Adipose tissue (tissue), 3 donors: ENCODE data around the gene WWOX. TPM values are rescaled to one million over a fixed set of nuclear protein-coding genes. Genes with fewer than 3 reads are reported as not detected.
"Not testable (repeated sequence)": the region's sequence is repeated elsewhere in the genome, so short reads cannot be mapped to it uniquely, and the experiment has no call there.

Source experiments
- H3K27ac ChIP-seq: one replicate; pipeline ENCODE4 v1.5.1; 2013; ENCODE audit warnings: low read depth, low read length
- WGBS, 3 donors: extraction: QIAGEN DNeasy Blood & Tissue Kit; methylation state at CpG; one replicate each; pipeline ENCODE4 v1.1.7; 2013; 5-methylcytosine and 5-hydroxymethylcytosine counted together
- polyA plus RNA-seq, 3 donors: library from polyadenylated mRNA; stranded (reverse); fragments of 200-250 nt; gene quantifications; one replicate each; pipeline ENCODE4 v1.2.3, GENCODE V29; 2013
- donor health status: healthy with polysubstance abuse.
- donor health status: Bipolar disorder and iron deficiency.
- donor health status: healthy.

WWOX gene
- polyA plus RNA-seq, 3 donors, result 5.7 to 10.6 (median 7.0) TPM

GRCh38 chr16:78597809-78598570 lies 498.5 kb downstream of the WWOX start:
- no peak overlapping the region for H3K27ac ChIP-seq
- 87 to 92% (median 89%) methylated on average over 9 of the region's 9 CpGs for WGBS, 3 donors

GRCh38 chr16:78599271-78599670 lies 499.8 kb downstream of the WWOX start:
- H3K27ac ChIP-seq, result no peak overlapping the region
- 95 to 97% (median 96%) methylated on average over 4 of the region's 4 CpGs for WGBS, 3 donors

DNA sequence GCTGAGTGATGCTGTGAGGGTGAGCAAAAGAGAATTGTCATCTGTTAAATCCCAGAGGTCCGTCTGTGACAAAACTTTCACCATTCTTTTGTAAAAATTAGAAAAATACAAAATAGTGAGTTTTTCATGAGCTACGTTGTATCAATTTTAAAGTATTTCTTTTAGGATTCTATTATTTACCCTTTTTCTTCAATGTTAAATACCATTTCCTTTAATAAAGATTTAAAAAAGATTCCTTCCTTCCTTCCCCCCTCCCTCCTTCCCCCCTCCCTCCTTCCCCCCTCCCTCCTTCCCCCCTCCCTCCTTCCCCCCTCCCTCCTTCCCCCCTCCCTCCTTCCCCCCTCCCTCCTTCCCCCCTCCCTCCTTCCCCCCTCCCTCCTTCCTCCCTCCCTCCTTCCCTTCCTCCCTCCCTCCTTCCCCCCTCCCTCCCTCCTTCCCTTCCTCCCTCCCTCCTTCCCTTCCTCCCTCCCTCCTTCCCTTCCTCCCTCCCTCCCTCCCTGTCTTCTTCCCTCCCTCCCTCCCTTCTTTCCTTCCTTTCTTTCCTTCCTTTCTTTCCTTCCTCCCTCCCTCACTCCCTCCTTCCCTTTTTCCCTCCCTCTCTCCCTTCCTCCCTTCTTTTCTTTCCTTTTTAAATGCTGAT lies 505.1 kb downstream of the WWOX start:
- 89 to 95% (median 90%) methylated on average over 2 of the region's 2 CpGs for WGBS, 3 donors

DNA sequence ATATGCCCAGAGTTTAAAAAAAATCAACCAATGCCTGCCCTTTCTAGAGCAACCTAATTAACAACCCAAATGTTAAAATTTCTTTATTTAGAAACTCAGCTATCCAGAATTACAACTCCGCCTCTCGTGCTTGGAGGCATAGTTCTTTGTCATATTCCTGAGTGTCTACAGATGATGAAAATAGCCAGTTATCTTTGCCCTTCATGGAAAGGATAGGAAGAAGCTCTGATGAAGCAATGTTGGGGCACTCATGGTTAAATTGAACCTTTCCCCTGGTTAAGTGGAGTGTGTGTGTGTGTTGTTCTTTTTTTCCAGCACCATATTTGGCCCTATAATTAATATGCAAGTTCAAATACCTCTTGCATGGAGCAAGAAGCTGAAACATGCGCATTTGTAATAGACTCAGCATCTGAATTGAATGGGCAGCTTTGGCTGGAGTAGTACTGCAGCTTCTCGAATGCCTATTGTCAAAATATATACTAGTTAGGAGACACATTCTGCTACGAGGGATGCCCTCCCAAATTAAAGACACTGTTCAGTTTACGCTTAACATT lies 506.2 kb downstream of the WWOX start:
- H3K27ac ChIP-seq, result no peak overlapping the region
- 85 to 96% (median 91%) methylated on average over 6 of the region's 6 CpGs for WGBS, 3 donors

More for the DNA sequence above, 505.1 kb downstream of the WWOX start:
- H3K27ac ChIP-seq, result not testable (repeated sequence)

GRCh38 chr16:78606545-78606944 lies 507.1 kb downstream of the WWOX start:
- no peak overlapping the region for H3K27ac ChIP-seq
- WGBS, 3 donors, result 81 to 94% (median 93%) methylated on average over 8 of the region's 8 CpGs

- no peak overlapping the region for H3K27ac ChIP-seq
- 80 to 85% (median 81%) methylated on average over 5 of the region's 5 CpGs for WGBS, 3 donors
Observed at GRCh38 chr16:78607022-78607421, 507.6 kb downstream of the WWOX start.

DNA sequence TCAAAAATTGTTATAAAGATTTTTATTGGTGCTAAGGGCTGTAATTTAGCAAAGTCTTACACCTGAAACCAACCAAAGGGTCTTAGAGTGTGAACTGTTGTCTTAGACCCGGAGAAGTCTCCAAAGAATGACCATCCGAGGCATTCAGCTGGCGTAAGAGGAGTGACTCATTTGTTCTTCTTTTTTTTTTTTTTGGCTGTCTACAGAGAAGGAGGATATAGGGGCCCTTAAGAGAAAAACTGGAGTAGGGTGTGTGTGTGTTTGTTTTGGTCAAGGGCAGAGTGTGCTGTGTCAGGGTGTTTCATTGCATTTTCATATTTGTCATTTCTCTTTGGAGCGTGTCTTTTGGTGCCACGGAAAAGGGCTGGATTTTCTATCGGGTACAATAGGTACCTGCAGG lies 508.0 kb downstream of the WWOX start:
- WGBS, 3 donors, result 44 to 76% (median 66%) methylated on average over 6 of the region's 6 CpGs
- no peak overlapping the region for H3K27ac ChIP-seq

DNA sequence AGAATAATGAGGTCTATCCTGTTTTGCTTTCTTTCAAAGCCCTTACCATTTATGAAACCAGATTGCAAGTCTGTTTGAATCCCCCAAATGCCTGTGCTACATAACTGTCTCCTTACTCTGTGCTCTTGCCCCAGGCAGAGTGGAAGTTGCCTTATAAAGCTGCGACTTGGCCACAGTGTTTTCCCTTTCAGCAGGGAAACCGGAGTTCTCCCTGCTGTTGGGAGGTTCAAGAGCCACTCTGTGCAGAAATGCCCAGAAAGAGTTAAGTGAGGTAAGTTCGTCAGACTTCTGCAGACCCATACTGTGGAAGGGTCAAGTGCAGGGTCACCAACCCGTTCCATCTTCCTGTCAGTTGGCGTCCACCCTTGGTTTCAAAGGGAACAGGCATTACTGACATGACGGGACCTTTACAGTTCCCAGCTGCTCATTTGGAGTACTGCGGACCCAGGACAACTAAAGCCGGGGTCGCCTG lies 508.9 kb downstream of the WWOX start:
- WGBS, 3 donors, result 50 to 89% (median 60%) methylated on average over 9 of the region's 9 CpGs
- H3K27ac ChIP-seq, result no peak overlapping the region

GRCh38 chr16:78609402-78610274 lies 510.2 kb downstream of the WWOX start:
- H3K27ac ChIP-seq, result no peak overlapping the region
- WGBS, 3 donors, result 51 to 69% (median 66%) methylated on average over 13 of the region's 13 CpGs

DNA sequence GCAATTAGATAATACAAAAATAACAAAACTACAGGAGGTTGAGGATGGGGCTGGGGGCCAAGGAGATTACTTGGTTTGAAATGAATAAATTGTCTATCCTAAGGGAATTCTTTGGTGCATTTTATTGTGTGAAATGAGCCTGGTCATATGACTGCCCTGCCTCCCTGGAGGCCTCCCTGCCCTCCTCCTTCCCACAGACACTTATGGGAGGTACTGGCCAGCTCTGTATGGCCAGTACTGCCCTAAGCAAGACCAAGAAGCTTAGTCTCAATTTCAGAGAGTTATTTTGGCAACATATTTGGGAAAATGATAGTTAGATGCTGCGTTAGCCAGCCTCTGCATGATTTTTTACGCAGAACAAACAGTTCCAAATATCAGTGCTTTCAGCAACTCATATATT lies 511.9 kb downstream of the WWOX start:
- 86 to 91% (median 87%) methylated on average over 2 of the region's 2 CpGs for WGBS, 3 donors

GRCh38 chr16:78619811-78620210 lies 520.4 kb downstream of the WWOX start:
- WGBS, 3 donors, result 62 to 79% (median 67%) methylated on average over 3 of the region's 3 CpGs
- no peak overlapping the region for H3K27ac ChIP-seq

More for the DNA sequence above, 511.9 kb downstream of the WWOX start:
- no peak overlapping the region for H3K27ac ChIP-seq

DNA sequence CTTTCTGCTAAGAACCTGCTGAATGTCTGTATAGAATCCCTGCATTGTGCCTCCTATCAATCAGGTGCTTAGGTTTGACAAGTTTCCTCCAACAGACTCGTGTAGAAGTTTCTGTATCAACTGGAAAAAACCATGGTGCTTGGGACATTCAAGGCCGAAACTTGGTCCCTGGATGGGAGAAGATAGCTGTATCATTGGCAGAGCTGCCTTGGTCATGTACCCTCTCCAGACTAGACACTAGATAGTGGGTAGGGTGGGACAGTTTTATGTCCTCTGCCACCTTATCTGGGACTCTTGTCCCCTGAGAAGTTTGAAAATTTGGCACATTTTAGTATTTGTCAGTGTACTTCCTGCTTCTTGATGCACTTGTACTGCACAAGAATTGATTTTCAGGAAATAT lies 520.8 kb downstream of the WWOX start:
- WGBS, 3 donors, result 71 to 75% (median 73%) methylated on average over 2 of the region's 2 CpGs
- H3K27ac ChIP-seq, result no peak overlapping the region

DNA sequence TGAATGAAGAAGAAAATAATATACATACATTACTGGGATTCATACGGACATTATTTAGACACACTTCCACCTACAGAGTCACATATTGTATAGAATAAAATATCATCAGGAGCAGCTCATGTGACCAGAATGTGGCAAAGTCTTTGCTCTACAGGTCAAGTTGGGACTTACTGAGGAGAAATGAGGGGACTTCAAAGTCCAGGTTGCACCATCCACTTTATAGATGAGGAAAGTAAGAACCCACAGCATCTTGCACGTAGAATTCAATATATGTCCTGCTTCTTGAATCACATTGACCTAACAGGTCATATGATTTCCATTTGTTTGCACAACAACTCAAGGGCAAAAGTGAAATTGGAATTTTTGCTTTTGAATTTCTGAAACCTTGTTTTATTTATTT lies 524.3 kb downstream of the WWOX start:
- WGBS, 3 donors, result 50 to 83% (median 82%) methylated on average over 2 of the region's 2 CpGs
- no peak overlapping the region for H3K27ac ChIP-seq

DNA sequence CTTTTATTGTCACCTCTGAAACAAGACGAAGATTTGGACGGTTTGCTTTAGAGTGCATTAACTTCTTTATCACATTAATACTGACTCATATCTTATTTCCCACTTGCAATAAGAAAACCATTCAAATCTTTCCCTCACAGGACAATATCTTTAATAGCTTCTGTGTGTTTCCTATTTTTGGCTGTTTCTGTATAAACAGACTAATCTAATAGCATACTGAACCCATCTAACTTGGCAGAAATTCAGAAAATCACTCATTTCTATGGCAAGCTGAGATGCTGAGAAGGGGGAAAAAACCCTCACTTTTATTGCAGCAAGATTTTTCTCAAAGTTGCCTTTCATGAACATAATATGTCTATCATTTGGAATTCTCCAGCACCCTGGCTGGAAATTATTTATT lies 524.9 kb downstream of the WWOX start:
- 24 to 35% (median 32%) methylated on average over 2 of the region's 2 CpGs for WGBS, 3 donors
- H3K27ac ChIP-seq, result no peak overlapping the region

DNA sequence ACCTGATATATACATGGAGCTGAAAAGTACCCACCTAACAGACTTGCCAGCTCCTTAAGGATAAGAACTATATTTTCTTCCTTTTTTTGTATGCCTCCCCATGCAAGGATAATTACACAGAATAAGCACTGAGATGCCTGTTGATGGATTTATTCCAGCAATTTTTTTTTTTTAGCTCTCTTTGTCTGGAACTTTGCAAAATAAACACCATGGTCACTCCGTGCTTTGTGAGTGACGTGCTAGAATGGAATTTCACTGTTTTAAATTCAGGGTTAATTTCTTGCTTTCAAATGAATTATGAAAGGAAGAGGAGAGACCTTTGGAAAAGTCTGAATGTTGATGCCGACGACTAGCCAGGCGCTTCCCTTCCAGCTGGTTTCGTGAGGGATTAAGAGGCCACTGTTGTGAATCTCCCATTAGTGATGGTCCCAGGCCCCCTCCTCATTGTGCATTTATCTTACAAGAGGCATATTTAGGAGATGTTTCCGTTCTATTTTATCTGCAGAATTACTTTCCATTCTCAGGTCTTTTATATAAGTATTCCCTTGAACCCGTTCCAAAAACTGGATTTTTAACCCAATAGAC lies 529.1 kb downstream of the WWOX start:
- WGBS, 3 donors, result 73 to 83% (median 75%) methylated on average over 8 of the region's 8 CpGs
- H3K27ac ChIP-seq, result no peak overlapping the region

DNA sequence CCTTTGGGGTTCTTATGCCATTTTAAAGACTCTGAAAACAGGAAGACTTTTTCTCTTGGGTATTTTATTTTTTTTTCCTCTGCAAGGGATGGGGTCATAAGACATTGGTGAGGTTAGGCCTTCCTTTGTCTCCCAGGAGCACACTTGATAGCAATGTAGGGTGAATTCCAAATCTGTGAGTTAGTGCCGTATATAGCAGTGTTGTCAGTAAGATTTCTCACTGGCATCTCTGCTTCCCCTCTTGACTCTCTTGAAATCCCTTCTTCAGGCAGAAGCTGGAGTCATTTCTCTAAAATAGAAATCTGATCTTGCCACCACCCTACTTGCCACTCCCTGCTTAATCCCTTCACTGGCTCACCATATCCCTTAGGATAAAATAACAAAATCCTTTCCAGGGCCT lies 529.7 kb downstream of the WWOX start:
- H3K27ac ChIP-seq, result no peak overlapping the region
- whole genome bisulfite sequencing, 3 donors, result 0 to 45% (median 0%) methylated on average over 1 of the region's 1 CpG

DNA sequence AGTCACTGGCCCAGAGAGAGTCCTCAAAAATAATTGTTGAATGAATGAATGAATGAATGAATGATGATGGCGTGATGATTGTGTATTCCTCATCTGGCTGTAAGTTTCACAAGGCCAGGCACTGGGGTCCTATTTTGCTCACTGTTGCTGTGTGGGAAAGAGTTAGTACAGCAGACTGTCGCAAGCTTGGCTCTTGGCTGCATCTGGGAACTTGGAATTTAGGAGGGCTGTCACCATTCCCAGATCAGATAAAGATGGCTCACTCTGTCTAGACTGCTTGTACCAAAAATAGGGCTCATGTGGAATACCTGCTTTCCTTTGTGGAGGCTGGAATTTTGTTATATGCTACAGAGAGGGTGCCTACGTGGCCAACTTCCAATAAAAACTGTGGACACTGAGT lies 530.6 kb downstream of the WWOX start:
- WGBS, 3 donors, result 88 to 96% (median 93%) methylated on average over 3 of the region's 3 CpGs
- H3K27ac ChIP-seq, result no peak overlapping the region

GRCh38 chr16:78633551-78633950 lies 534.1 kb downstream of the WWOX start:
- H3K27ac ChIP-seq, result no peak overlapping the region
- 77 to 85% (median 79%) methylated on average over 12 of the region's 12 CpGs for WGBS, 3 donors
